ENCODE results near the gene ASIP.

ASIP gene

GRCh38 chr20:34312544-34313217 lies 71.5 kb downstream of the ASIP start:
- ATAC-seq: peak; percentile 97 to 98

- no peak for ATAC-seq
These were observed 74.0 kb downstream of the ASIP start for GRCh38 chr20:34315236-34315635.

GRCh38 chr20:34316196-34316814 lies 75.1 kb downstream of the ASIP start:
- ATAC-seq: no peak

All from activated CD4-positive, CD25-positive, alpha-beta regulatory T cell treated with anti-CD3 and anti-CD28 coated beads, Interleukin-2, amount 50 U/mL, for 24 hours (primary cell).